ENCODE measurements around the gene TSC2.

DNA sequence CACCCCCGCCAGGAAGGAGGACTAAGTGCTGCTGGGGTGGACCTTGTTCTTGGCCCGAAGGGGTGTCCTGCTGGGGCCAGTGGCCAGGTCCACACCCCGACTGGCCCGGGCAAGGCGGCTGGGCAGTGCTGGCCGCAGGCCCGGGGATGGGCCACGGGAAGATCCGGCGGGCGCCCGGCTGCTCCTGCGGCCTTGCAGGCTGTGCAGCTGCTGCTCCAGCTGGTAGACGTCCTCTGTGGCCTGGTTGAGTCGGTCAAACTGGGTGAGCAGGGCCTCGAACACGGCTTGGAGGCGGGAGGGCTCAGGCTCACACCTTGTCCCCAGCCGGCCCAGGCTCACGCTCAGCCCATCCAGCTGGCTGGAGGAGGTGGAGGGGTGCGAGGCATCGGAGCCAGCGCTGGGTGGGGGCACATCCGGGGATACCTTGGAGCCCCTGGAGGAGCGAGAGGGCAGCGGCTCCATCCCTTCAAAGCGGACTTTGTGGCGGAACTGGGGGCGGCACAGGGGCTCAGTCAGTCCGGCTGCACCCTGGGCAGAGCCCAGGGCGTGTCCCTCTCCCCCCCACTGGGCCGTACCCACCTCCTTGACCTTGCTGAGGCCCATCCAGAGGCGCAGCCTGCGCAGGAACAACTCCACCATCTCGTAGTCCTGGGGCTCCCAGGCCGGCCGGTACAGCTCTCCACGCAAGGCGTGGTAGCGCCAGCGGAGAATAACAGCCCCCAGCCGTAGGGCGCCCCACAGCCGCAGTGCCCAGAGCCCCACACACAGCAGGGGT, 42.1 kb downstream of the TSC2 start:
- TF ChIP-seq POLR2A (IDR thresholded peaks at IDR 0.05; ENCODE audit: extremely low read depth, insufficient read length) (no peak), MYC (IDR thresholded peaks at IDR 0.05; ENCODE audit: low read depth, low read length) (no peak)
- TF ChIP-seq, protein P1, sequence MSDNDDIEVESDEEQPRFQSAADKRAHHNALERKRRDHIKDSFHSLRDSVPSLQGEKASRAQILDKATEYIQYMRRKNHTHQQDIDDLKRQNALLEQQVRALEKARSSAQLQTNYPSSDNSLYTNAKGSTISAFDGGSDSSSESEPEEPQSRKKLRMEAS (IDR thresholded peaks at IDR 0.05; ENCODE audit: low read depth, low read length) = no peak
- TF ChIP-seq, protein P2, sequence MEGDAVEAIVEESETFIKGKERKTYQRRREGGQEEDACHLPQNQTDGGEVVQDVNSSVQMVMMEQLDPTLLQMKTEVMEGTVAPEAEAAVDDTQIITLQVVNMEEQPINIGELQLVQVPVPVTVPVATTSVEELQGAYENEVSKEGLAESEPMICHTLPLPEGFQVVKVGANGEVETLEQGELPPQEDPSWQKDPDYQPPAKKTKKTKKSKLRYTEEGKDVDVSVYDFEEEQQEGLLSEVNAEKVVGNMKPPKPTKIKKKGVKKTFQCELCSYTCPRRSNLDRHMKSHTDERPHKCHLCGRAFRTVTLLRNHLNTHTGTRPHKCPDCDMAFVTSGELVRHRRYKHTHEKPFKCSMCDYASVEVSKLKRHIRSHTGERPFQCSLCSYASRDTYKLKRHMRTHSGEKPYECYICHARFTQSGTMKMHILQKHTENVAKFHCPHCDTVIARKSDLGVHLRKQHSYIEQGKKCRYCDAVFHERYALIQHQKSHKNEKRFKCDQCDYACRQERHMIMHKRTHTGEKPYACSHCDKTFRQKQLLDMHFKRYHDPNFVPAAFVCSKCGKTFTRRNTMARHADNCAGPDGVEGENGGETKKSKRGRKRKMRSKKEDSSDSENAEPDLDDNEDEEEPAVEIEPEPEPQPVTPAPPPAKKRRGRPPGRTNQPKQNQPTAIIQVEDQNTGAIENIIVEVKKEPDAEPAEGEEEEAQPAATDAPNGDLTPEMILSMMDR (IDR thresholded peaks at IDR 0.05; ENCODE audit: low read depth, low read length) = no peak
